ENCODE measurements around the gene LAMA2. TPM values are rescaled to one million over a fixed set of nuclear protein-coding genes. Genes with fewer than 3 reads are reported as not detected.

Gene LAMA2
- total RNA-seq, 1 experiment from 2014 or later: 8.2 TPM

DNA sequence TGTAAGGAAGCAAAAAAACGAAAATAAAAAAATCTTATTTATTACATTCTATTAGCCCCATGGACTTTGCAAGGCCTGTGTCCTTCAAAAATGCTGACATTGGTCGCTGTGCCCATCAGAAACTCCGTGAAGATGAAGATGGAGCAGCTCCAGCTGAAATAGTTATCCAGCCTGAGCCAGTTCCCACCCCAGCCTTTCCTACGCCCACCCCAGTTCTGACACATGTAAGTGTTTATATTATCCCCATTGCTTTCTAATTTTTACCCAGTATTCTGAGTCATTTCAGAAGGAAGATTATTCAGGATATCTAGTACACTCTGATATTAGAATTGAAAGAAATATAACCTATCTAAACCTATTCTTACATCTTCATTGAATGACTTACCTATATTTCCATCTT is 609.3 kb downstream of the LAMA2 start:
- no peaks in the 10 kb centered on the region for H4K20me1 ChIP-seq (ENCODE audit: insufficient read depth)
- RAD21 ChIA-PET (ENCODE audit: low non-redundant PET in 1 of 2, low total read pairs in 2 of 2, uncharacterized antibody in 2 of 2, unreplicated experiment in 2 of 2): no interaction called here
- ATAC-seq (no peak), DNase-seq (ENCODE audit: low read depth, low spot score) (no peak)
- POLR2A ChIA-PET: interaction anchor here (2.7 to 3.7 kb wide), 2 partner anchors 10 to 257 kb away, joined by 12 to 33 read pairs; no protein-coding TSS in a partner anchor
- H3K27ac ChIP-seq (ENCODE audit: low read depth, low read length): peak overlapping the region; percentile 100
- no TSS peak for BruUV-seq (replicated peaks)
- no peak overlapping the region for H2AFZ ChIP-seq (ENCODE audit: low read depth, low read length, poor library complexity, severe bottlenecking)
- no peaks in the 10 kb centered on the region for H3K9me2 ChIP-seq (ENCODE audit: insufficient read depth)
- TF ChIP-seq RAD21 (IDR thresholded peaks at IDR 0.05; ENCODE audit: low read depth) (no peak), YY1 (IDR thresholded peaks at IDR 0.05; ENCODE audit: extremely low read depth, insufficient replicate concordance, low read depth, low read length) (no peak), EZH2 (IDR thresholded peaks at IDR 0.05) (no peak), ELF1 (IDR thresholded peaks at IDR 0.05; ENCODE audit: borderline replicate concordance, low read depth) (no peak), SIN3A (IDR thresholded peaks at IDR 0.05; ENCODE audit: low read depth) (no peak)
- TF ChIP-seq, protein P1, sequence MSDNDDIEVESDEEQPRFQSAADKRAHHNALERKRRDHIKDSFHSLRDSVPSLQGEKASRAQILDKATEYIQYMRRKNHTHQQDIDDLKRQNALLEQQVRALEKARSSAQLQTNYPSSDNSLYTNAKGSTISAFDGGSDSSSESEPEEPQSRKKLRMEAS (IDR thresholded peaks at IDR 0.05): no peak
- intact Hi-C loops (cut with micrococcal nuclease): no loop called here
- H3K9ac ChIP-seq (ENCODE audit: low read length): peak overlapping the region; percentile 76
- no peaks in the 10 kb centered on the region for H3K27me3 ChIP-seq (ENCODE audit: insufficient read depth, low read length)
- H3K4me3 ChIP-seq (replicated peaks in 1 of 2; ENCODE audit: low read depth in 1 of 2, low read length in 2 of 2): no peak overlapping the region
- CTCF ChIA-PET: interaction anchor here (3.5 kb wide), 1 partner anchor 8 kb away, joined by 18 read pairs; no protein-coding TSS in a partner anchor
- H3K9me3 ChIP-seq (ENCODE audit: control insufficient read depth in 1 of 2, insufficient read depth in 1 of 2, low read depth in 1 of 2, low read length in 2 of 2): no peaks in the 10 kb centered on the region
- H3K36me3 ChIP-seq (ENCODE audit: control insufficient read depth in 1 of 2, insufficient read depth in 2 of 2, low read length in 2 of 2): peaks cover 0 to 3% of the 10 kb centered on the region in 2 experiments; a peak in 1 of 4 replicates
- no peaks in the 10 kb centered on the region for H3K79me2 ChIP-seq (ENCODE audit: insufficient read depth, low read length)
- peak overlapping the region; percentile 75; the same call in 1 of the 2 replicates for H3K4me2 ChIP-seq (ENCODE audit: low read length)
- peaks cover 66 to 76% of the 10 kb centered on the region in 2 experiments for H3K4me1 ChIP-seq (ENCODE audit: control insufficient read depth in 1 of 2, insufficient read depth in 2 of 2, low read length in 2 of 2)

DNA sequence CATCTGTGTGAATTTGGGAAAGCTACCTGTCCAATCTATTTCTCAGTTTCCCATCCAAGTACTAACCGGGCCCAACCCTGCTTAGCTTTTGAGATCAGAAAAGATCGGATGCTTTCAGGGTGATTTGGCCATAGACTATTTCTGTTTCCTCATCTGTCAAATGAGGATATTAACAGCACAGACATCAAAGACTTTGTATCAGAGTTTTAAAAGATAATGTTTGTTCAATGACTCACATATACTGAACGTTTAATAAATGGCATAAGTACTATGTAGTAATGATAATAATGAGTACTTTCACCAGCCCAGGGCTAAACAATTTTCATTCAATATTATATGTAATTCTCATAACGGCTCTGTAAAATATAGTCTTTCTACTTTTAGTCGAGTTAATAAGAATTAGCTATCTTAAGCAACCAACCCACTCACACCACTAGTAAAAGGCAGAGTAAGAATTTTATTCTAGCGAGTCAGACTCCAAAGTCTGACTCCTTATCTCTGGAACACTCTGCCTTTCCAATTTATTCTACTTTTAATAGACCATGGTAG is 610.5 kb downstream of the LAMA2 start:
- POLR2A ChIA-PET: no interaction called here
- Histone ChIP-seq H3K79me2 (ENCODE audit: insufficient read depth, low read length) (no peaks in the 10 kb centered on the region), H3K27ac (ENCODE audit: low read depth, low read length) (peak overlapping the region; percentile 100), H3K4me2 (ENCODE audit: low read length) (peak overlapping the region; percentile 36), H2AFZ (ENCODE audit: low read depth, low read length, poor library complexity, severe bottlenecking) (no peak overlapping the region), H3K27me3 (ENCODE audit: insufficient read depth, low read length) (no peaks in the 10 kb centered on the region), H4K20me1 (ENCODE audit: insufficient read depth) (no peaks in the 10 kb centered on the region), H3K36me3 (ENCODE audit: control insufficient read depth in 1 of 2, insufficient read depth in 2 of 2, low read length in 2 of 2) (peaks cover 0 to 3% of the 10 kb centered on the region in 2 experiments; a peak in 1 of 4 replicates), H3K4me1 (ENCODE audit: control insufficient read depth in 1 of 2, insufficient read depth in 2 of 2, low read length in 2 of 2) (peaks cover 69 to 84% of the 10 kb centered on the region in 2 experiments), H3K9me3 (ENCODE audit: control insufficient read depth in 1 of 2, insufficient read depth in 1 of 2, low read depth in 1 of 2, low read length in 2 of 2) (no peaks in the 10 kb centered on the region), H3K9ac (ENCODE audit: low read length) (peak overlapping the region; percentile 16), H3K4me3 (replicated peaks in 1 of 2; ENCODE audit: low read depth in 1 of 2, low read length in 2 of 2) (no peak overlapping the region), H3K9me2 (ENCODE audit: insufficient read depth) (no peaks in the 10 kb centered on the region)
- RAD21 ChIA-PET (ENCODE audit: low non-redundant PET in 1 of 2, low total read pairs in 2 of 2, uncharacterized antibody in 2 of 2, unreplicated experiment in 2 of 2): interaction anchor here in 1 of 2 experiments (0.6 to 1.0 kb wide), 2 partner anchors 8 to 174 kb away, joined by 3 to 4 read pairs; no protein-coding TSS in a partner anchor
- CTCF ChIA-PET: interaction anchor here (0.9 to 3.5 kb wide), 3 partner anchors 7 to 282 kb away, joined by 3 to 18 read pairs (median 3); no protein-coding TSS in a partner anchor
- intact Hi-C loops (cut with micrococcal nuclease): no loop called here
- DNase-seq (ENCODE audit: low read depth, low spot score) (peak; percentile 83), ATAC-seq (peak; percentile 39)
- no TSS peak for BruUV-seq (replicated peaks)
- TF ChIP-seq SIN3A (IDR thresholded peaks at IDR 0.05; ENCODE audit: low read depth) (peak; percentile 81; the same call in 1 of the 2 replicates), TCF7L2 (IDR thresholded peaks at IDR 0.05; ENCODE audit: borderline replicate concordance, extremely low read depth, insufficient read depth, insufficient read length) (peak; percentile 94), EGR1 (IDR thresholded peaks at IDR 0.05; ENCODE audit: low read depth) (no peak), JUND (IDR thresholded peaks at IDR 0.05) (peak; percentile 93), SRF (IDR thresholded peaks at IDR 0.05; ENCODE audit: low read depth) (peak; percentile 47; the same call in 1 of the 2 replicates), SP1 (IDR thresholded peaks at IDR 0.05; ENCODE audit: low read depth) (peak; percentile 94), EZH2 (IDR thresholded peaks at IDR 0.05) (no peak), POLR2A (IDR thresholded peaks at IDR 0.05; ENCODE audit: borderline replicate concordance, extremely low read depth, insufficient read depth, insufficient read length) (no peak), ZNF274 (IDR thresholded peaks at IDR 0.05; ENCODE audit: low read depth, low read length) (no peak), CEBPB (IDR thresholded peaks at IDR 0.05; ENCODE audit: low read depth) (peak; percentile 92), RAD21 (IDR thresholded peaks at IDR 0.05; ENCODE audit: low read depth) (peak; percentile 2; the same call in 1 of the 2 replicates), POLR2AphosphoS5 (IDR thresholded peaks at IDR 0.05; ENCODE audit: low read depth, low read length) (peak; percentile 59; the same call in 1 of the 2 replicates), YY1 (IDR thresholded peaks at IDR 0.05; ENCODE audit: extremely low read depth, insufficient replicate concordance, low read depth, low read length) (peak; percentile 46), EZH2phosphoT487 (IDR thresholded peaks at IDR 0.05; ENCODE audit: borderline replicate concordance) (no peak)
- TF ChIP-seq, protein P2, sequence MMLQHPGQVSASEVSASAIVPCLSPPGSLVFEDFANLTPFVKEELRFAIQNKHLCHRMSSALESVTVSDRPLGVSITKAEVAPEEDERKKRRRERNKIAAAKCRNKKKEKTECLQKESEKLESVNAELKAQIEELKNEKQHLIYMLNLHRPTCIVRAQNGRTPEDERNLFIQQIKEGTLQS (IDR thresholded peaks at IDR 0.05): peak; percentile 71; the same call in 1 of the 2 replicates
- TF ChIP-seq, protein P3, sequence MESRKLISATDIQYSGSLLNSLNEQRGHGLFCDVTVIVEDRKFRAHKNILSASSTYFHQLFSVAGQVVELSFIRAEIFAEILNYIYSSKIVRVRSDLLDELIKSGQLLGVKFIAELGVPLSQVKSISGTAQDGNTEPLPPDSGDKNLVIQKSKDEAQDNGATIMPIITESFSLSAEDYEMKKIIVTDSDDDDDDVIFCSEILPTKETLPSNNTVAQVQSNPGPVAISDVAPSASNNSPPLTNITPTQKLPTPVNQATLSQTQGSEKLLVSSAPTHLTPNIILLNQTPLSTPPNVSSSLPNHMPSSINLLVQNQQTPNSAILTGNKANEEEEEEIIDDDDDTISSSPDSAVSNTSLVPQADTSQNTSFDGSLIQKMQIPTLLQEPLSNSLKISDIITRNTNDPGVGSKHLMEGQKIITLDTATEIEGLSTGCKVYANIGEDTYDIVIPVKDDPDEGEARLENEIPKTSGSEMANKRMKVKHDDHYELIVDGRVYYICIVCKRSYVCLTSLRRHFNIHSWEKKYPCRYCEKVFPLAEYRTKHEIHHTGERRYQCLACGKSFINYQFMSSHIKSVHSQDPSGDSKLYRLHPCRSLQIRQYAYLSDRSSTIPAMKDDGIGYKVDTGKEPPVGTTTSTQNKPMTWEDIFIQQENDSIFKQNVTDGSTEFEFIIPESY (IDR thresholded peaks at IDR 0.05; ENCODE audit: extremely low read depth, insufficient replicate concordance, low read length): no peak
